ENCODE data around the gene SLC25A43. TPM values are rescaled to one million over a fixed set of nuclear protein-coding genes. Genes with fewer than 3 reads are reported as not detected.
A peak's percentile ranks its signal among the peaks of the same experiment; 100 is the strongest.

The SLC25A43 gene
- total and polyA plus RNA-seq, 9 of the 15 experiments (the other 6 are each of a cell fraction or from before 2014, with no cell fraction given): 1.3 to 8.4 (median 4.0) TPM

DNA sequence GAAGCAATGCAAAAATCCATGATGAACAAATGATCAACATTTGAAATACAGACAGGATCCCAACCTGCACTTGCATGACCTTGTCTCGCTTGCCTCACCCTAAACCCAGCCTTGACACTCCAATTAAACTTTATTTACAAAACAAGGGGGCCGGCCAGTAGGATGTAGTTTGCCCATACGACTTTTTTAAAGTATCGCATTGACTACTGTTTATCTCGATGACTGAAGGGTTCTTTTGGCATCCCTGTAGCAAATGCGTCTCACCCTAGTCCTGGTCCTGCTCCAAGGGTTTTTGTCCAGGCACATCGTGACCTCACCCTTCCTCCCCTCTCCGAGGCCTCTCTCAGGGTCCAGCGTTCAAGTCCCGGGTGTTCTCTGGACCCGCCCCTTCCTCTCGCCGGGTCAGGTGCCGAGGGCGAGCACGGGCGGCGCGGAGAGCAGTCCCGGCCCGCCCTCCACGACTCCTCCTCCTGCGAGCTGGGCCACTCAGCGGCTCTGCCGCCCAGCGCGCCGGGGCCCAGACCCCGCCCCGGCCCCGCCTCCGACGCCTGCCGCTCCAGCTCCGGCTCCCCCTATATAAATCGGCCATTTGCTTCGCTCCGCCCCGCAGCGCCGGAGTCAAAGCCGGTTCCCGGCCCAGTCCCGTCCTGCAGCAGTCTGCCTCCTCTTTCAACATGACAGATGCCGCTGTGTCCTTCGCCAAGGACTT is 68.9 kb downstream of the SLC25A43 start, which contains the start of gene SLC25A5 (continued):
- TF ChIP-seq ETS1 (conservative IDR thresholded peaks at IDR 0.05; ENCODE audit: control insufficient read depth, low read depth, low read length) (0 out of 2 replicates have a peak, but pooled peaks have one; percentile 27), CREB5 (CRISPR knock-in tag; IDR thresholded peaks at IDR 0.05) (no peak), KHSRP (IDR thresholded peaks at IDR 0.05) (no peak), CBX5 (IDR thresholded peaks at IDR 0.05; ENCODE audit: borderline replicate concordance, low read depth) (no peak), MLLT1 (IDR thresholded peaks at IDR 0.05) (no peak), YY1 (IDR thresholded peaks at IDR 0.05; ENCODE audit: borderline replicate concordance in 1 of 3, control insufficient read depth in 1 of 3, extremely low read depth in 1 of 3, insufficient read depth in 3 of 3, insufficient read length in 1 of 3, insufficient replicate concordance in 2 of 3, low read depth in 1 of 3, low read length in 2 of 3) (peak; percentile 10 to 92 (median 84)), SPI1 (IDR thresholded peaks at IDR 0.05; ENCODE audit: borderline replicate concordance, low read depth, low read length) (no peak), HDAC6 (IDR thresholded peaks at IDR 0.05; ENCODE audit: low read depth, low read length) (no peak), USF1 (CRISPR knock-in tag; IDR thresholded peaks at IDR 0.05) (peak; percentile 77), ZBTB40 (IDR thresholded peaks at IDR 0.05) (peak; percentile 85), ZBTB40 (CRISPR knock-in tag; IDR thresholded peaks at IDR 0.05) (no peak), RFX1 (IDR thresholded peaks at IDR 0.05) (no peak)
